Sigmoid colon (tissue), 3 donors: ENCODE results near the gene FAM163B.

Experiments used
- POLR2A ChIP-seq, 2 donors: fragments of 450-650 bp; IDR thresholded peaks; one replicate each; pipeline ENCODE4 v1.6.1; 2016; ENCODE audit warnings: antibody characterized with exemption in 2 of 2, mild to moderate bottlenecking in 2 of 2, moderate library complexity in 2 of 2
- TF ChIP-seq, protein P1 (sequence below), 4 experiments: fragments of 450-650 bp in 3 of 4; fragments of 200-600 bp in 1 of 4; IDR thresholded peaks; one replicate each; pipeline ENCODE4 v1.5.1; 2016 to 2019; ENCODE audit warnings: antibody characterized with exemption in 4 of 4, mild to moderate bottlenecking in 3 of 4, moderate library complexity in 2 of 4

DNA sequence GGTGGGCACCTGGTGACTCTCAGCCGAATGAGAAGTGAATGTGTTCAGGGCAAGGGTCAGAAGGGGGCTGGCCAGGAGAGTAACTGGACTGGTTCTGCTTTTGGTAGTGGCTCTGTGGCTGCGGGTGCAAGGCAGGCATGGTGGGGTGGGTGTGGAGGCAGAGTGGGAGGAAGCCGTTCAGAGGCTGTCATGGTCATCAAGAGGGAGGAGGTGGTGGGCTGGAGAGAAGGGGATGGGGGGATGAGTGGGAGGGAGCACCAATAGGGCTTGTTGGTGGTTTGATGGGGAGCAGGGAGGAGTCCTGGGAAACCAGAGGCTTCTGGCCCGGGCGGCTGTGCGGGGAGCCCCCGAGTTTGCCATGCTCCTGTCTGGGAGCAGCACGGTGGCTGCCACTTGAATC is 13.3 kb downstream of the FAM163B start:
- TF ChIP-seq, protein P1, sequence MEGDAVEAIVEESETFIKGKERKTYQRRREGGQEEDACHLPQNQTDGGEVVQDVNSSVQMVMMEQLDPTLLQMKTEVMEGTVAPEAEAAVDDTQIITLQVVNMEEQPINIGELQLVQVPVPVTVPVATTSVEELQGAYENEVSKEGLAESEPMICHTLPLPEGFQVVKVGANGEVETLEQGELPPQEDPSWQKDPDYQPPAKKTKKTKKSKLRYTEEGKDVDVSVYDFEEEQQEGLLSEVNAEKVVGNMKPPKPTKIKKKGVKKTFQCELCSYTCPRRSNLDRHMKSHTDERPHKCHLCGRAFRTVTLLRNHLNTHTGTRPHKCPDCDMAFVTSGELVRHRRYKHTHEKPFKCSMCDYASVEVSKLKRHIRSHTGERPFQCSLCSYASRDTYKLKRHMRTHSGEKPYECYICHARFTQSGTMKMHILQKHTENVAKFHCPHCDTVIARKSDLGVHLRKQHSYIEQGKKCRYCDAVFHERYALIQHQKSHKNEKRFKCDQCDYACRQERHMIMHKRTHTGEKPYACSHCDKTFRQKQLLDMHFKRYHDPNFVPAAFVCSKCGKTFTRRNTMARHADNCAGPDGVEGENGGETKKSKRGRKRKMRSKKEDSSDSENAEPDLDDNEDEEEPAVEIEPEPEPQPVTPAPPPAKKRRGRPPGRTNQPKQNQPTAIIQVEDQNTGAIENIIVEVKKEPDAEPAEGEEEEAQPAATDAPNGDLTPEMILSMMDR (IDR thresholded peaks at IDR 0.05): no peak
- TF ChIP-seq POLR2A (IDR thresholded peaks at IDR 0.05): no peak
